SK-N-SH (cell line): ENCODE results near the gene MICALL1.
"Not testable (repeated sequence)": the region's sequence is repeated elsewhere in the genome, so short reads cannot be mapped to it uniquely, and the experiment has no call there.

Source experiments
- CTCF ChIP-seq: fragments of 200-600 bp; sonication (generic); IDR thresholded peaks from 2 replicates; pipeline ENCODE4 v1.6.1; 2017; ENCODE audit warnings: antibody characterized with exemption, mild to moderate bottlenecking, moderate library complexity
- EP300 ChIP-seq, 2 experiments: IDR thresholded peaks; 2 replicates each; pipeline versions ENCODE4 v1.4.0 to v1.6.1; 2012; ENCODE audit warnings: borderline replicate concordance in 1 of 2, low read depth in 1 of 2, low read length in 1 of 2
- EZH2phosphoT487 ChIP-seq: fragments of 200-600 bp; sonication (generic); IDR thresholded peaks from 2 replicates; pipeline ENCODE4 v1.6.1; 2017; ENCODE audit warnings: low read depth, mixed run types, mild to moderate bottlenecking, antibody characterized with exemption, moderate library complexity, borderline replicate concordance
- FOSL2 ChIP-seq: IDR thresholded peaks from 2 replicates; pipeline ENCODE4 v1.4.0; 2012; ENCODE audit warnings: low read depth, mild to moderate bottlenecking, moderate library complexity, borderline replicate concordance
- FOXM1 ChIP-seq: IDR thresholded peaks from 2 replicates; pipeline ENCODE4 v1.4.0; 2012; ENCODE audit warnings: low read depth, mild to moderate bottlenecking
- GABPA ChIP-seq: IDR thresholded peaks from 2 replicates; pipeline ENCODE4 v1.4.0; 2012; ENCODE audit warnings: low read depth, mild to moderate bottlenecking
- GATA2 ChIP-seq: sonication (generic); formaldehyde crosslinking; IDR thresholded peaks from 2 replicates; pipeline ENCODE4 v1.5.0; 2020; ENCODE audit warnings: mild to moderate bottlenecking, missing genetic modification reagents
- JUND ChIP-seq: IDR thresholded peaks from 2 replicates; pipeline ENCODE4 v1.4.0; 2012
- MXI1 ChIP-seq: IDR thresholded peaks from 2 replicates; pipeline ENCODE4 v1.6.1; 2012; ENCODE audit warnings: mild to moderate bottlenecking, low read depth, low read length, improper control_type of control experiment
- NFIC ChIP-seq: IDR thresholded peaks from 2 replicates; pipeline ENCODE4 v1.4.0; 2012; ENCODE audit warnings: borderline replicate concordance
- POLR2AphosphoS5 ChIP-seq: IDR thresholded peaks from 2 replicates; pipeline ENCODE4 v1.6.1; 2012; ENCODE audit warnings: low read depth, low read length
- RAD21 ChIP-seq: IDR thresholded peaks from 2 replicates; pipeline ENCODE4 v1.6.1; 2012; ENCODE audit warnings: mild to moderate bottlenecking, low read length
- SIN3A ChIP-seq: IDR thresholded peaks from 2 replicates; pipeline ENCODE4 v1.6.1; 2012; ENCODE audit warnings: low read depth, mild to moderate bottlenecking, low read length, moderate library complexity, borderline replicate concordance
- TF ChIP-seq, protein P1 (sequence below): IDR thresholded peaks from 2 replicates; pipeline ENCODE4 v1.4.0; 2012; ENCODE audit warnings: low read depth

DNA sequence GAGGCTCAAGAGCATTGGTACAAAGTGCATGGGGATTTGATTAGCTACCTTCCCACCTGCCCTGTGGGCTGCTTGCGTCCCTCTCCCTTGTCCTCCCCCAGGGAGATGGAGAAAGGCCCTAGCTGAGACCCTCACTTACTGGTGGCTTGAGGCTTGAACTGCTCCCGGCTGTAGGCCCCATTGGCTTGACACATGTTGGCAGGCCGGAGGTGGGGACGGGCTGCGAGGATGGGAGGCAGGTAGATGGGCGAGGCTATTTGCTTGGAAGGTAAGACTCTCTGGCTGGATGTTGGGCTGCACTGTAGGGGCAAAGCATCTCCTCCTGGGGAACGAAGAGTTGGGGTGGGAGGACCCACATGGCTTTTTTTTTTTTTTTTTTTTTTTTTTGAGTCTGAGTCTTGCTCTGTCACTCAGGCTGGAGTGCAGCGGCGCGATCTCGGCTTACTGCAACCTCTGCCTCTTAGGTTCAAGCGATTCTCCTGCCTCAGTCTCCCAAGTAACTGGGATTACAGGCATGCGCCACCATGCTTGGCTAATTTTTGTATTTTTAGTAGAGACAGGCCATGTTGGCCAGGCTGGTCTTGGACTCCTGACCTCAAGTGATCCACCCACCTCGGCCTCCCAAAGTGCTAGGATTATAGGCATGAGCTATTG lies 41.2 kb downstream of the MICALL1 start:
- TF ChIP-seq FOXM1; EP300 (IDR thresholded peaks at IDR 0.05; ENCODE audit: borderline replicate concordance in 1 of 2, low read depth in 1 of 2, low read length in 1 of 2); CTCF; MXI1; SIN3A; JUND; POLR2AphosphoS5; GATA2 (CRISPR knock-in tag); RAD21; GABPA; FOSL2; EZH2phosphoT487; NFIC: not testable (repeated sequence)
- TF ChIP-seq, protein P1, sequence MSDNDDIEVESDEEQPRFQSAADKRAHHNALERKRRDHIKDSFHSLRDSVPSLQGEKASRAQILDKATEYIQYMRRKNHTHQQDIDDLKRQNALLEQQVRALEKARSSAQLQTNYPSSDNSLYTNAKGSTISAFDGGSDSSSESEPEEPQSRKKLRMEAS, result not testable (repeated sequence)
